Measurements from ENCODE around the gene KDM5A. TPM values are rescaled to one million over a fixed set of nuclear protein-coding genes. Genes with fewer than 3 reads are reported as not detected.
"Not testable (repeated sequence)": the region's sequence is repeated elsewhere in the genome, so short reads cannot be mapped to it uniquely, and the experiment has no call there.

Gene KDM5A
- total and polyA plus RNA-seq, 2 donors (not counting 1 experiment from before 2014, with no cell fraction given) = 24.4 to 54.5 TPM

GRCh38 chr12:298059-298458 lies 91.1 kb downstream of the KDM5A start:
- H3K79me2 ChIP-seq (ENCODE audit: control insufficient read depth, insufficient read depth, low read length); H2AFZ ChIP-seq (ENCODE audit: low read length); H3K36me3 ChIP-seq (ENCODE audit: control insufficient read depth, insufficient read depth, low read length): not testable (repeated sequence)

GRCh38 chr12:295132-295531 lies 94.0 kb downstream of the KDM5A start:
- H2AFZ ChIP-seq (ENCODE audit: low read length) = no peak overlapping the region
- H3K9ac ChIP-seq (ENCODE audit: insufficient read depth, low read length) = no peak overlapping the region
- H3K4me2 ChIP-seq (ENCODE audit: extremely low read depth, insufficient read depth, low read length) = no peak overlapping the region
- H3K9me3 ChIP-seq (ENCODE audit: control insufficient read depth, insufficient read depth, low read depth, low read length) = no peaks in the 10 kb centered on the region
- H3K79me2 ChIP-seq (ENCODE audit: control insufficient read depth, insufficient read depth, low read length) = no peaks in the 10 kb centered on the region
- no peak for DNase-seq (ENCODE audit: low read depth in 2 of 2)
- H3K36me3 ChIP-seq (ENCODE audit: control insufficient read depth, insufficient read depth, low read length) = peaks cover 2% of the 10 kb centered on the region
- TF ChIP-seq CTCF (conservative IDR thresholded peaks at IDR 0.05 in 1 of 2, IDR thresholded peaks at IDR 0.05 in 1 of 2; ENCODE audit: low read depth in 1 of 2, low read length in 2 of 2) (no peak), EZH2 (IDR thresholded peaks at IDR 0.05; ENCODE audit: low read length, missing control alignments) (no peak)
- H3K4me3 ChIP-seq (replicated peaks in 1 of 4; ENCODE audit: control extremely low read depth in 1 of 4, insufficient read depth in 1 of 4, low read depth in 3 of 4, low read length in 4 of 4) = no peak overlapping the region
- no peaks in the 10 kb centered on the region for H4K20me1 ChIP-seq (ENCODE audit: control insufficient read depth, extremely low read depth, insufficient read depth, low read length)
- H3K27ac ChIP-seq (ENCODE audit: insufficient read depth, low read length) = no peak overlapping the region
- H3K4me1 ChIP-seq (ENCODE audit: control insufficient read depth, extremely low read depth, insufficient read depth, low read length) = no peaks in the 10 kb centered on the region
- no peaks in the 10 kb centered on the region for H3K27me3 ChIP-seq (ENCODE audit: control insufficient read depth, insufficient read depth, low read length)

More at GRCh38 chr12:298059-298458, 91.1 kb downstream of the KDM5A start:
- not testable (repeated sequence) for H3K27me3 ChIP-seq (ENCODE audit: control insufficient read depth, insufficient read depth, low read length); H3K27ac ChIP-seq (ENCODE audit: insufficient read depth, low read length); DNase-seq (ENCODE audit: low read depth in 2 of 2); H4K20me1 ChIP-seq (ENCODE audit: control insufficient read depth, extremely low read depth, insufficient read depth, low read length); H3K4me3 ChIP-seq (replicated peaks in 1 of 4; ENCODE audit: control extremely low read depth in 1 of 4, insufficient read depth in 1 of 4, low read depth in 3 of 4, low read length in 4 of 4); H3K4me2 ChIP-seq (ENCODE audit: extremely low read depth, insufficient read depth, low read length); H3K4me1 ChIP-seq (ENCODE audit: control insufficient read depth, extremely low read depth, insufficient read depth, low read length); H3K9me3 ChIP-seq (ENCODE audit: control insufficient read depth, insufficient read depth, low read depth, low read length); H3K9ac ChIP-seq (ENCODE audit: insufficient read depth, low read length)

- no peaks in the 10 kb centered on the region for H3K9me3 ChIP-seq (ENCODE audit: control insufficient read depth, insufficient read depth, low read depth, low read length)
- H3K4me2 ChIP-seq (ENCODE audit: extremely low read depth, insufficient read depth, low read length) = no peak overlapping the region
- H4K20me1 ChIP-seq (ENCODE audit: control insufficient read depth, extremely low read depth, insufficient read depth, low read length) = no peaks in the 10 kb centered on the region
- H3K4me1 ChIP-seq (ENCODE audit: control insufficient read depth, extremely low read depth, insufficient read depth, low read length) = peaks cover 2% of the 10 kb centered on the region
- no peaks in the 10 kb centered on the region for H3K79me2 ChIP-seq (ENCODE audit: control insufficient read depth, insufficient read depth, low read length)
- H3K27ac ChIP-seq (ENCODE audit: insufficient read depth, low read length) = no peak overlapping the region
- H3K36me3 ChIP-seq (ENCODE audit: control insufficient read depth, insufficient read depth, low read length) = peaks cover 2% of the 10 kb centered on the region
- H3K4me3 ChIP-seq (replicated peaks in 1 of 4; ENCODE audit: control extremely low read depth in 1 of 4, insufficient read depth in 1 of 4, low read depth in 3 of 4, low read length in 4 of 4) = no peak overlapping the region
- no peak overlapping the region for H3K9ac ChIP-seq (ENCODE audit: insufficient read depth, low read length)
- no peak for TF ChIP-seq EZH2 (IDR thresholded peaks at IDR 0.05; ENCODE audit: low read length, missing control alignments)
- no peak for TF ChIP-seq CTCF (conservative IDR thresholded peaks at IDR 0.05 in 1 of 2, IDR thresholded peaks at IDR 0.05 in 1 of 2; ENCODE audit: low read depth in 1 of 2, low read length in 2 of 2)
- H2AFZ ChIP-seq (ENCODE audit: low read length) = no peak overlapping the region
- no peak for DNase-seq (ENCODE audit: low read depth in 2 of 2)
- no peaks in the 10 kb centered on the region for H3K27me3 ChIP-seq (ENCODE audit: control insufficient read depth, insufficient read depth, low read length)
Measured at GRCh38 chr12:293199-293598, 95.9 kb downstream of the KDM5A start.

Measured in fibroblast of lung (primary cell).